Stimulated activated CD8-positive, alpha-beta memory T cell treated with anti-CD3 and anti-CD28 coated beads, Interleukin-7, amount 100 ng/mL, for 48 hours (primary cell): ENCODE measurements around the gene CMIP.

ENCODE experiments used
- DNase-seq, 2 donors: peaks; one replicate each; pipeline ENCODE4 v3.0.0-alpha.2; 2020; ENCODE audit warnings: low read depth in 1 of 2; ENCODE audit errors: extremely low read depth in 1 of 2

Gene CMIP

GRCh38 chr16:81545470-81546250 is 101.1 kb downstream of the CMIP start:
- DNase-seq: no peak

- DNase-seq: no peak
Measured at GRCh38 chr16:81546781-81547180, 102.2 kb downstream of the CMIP start.

DNA sequence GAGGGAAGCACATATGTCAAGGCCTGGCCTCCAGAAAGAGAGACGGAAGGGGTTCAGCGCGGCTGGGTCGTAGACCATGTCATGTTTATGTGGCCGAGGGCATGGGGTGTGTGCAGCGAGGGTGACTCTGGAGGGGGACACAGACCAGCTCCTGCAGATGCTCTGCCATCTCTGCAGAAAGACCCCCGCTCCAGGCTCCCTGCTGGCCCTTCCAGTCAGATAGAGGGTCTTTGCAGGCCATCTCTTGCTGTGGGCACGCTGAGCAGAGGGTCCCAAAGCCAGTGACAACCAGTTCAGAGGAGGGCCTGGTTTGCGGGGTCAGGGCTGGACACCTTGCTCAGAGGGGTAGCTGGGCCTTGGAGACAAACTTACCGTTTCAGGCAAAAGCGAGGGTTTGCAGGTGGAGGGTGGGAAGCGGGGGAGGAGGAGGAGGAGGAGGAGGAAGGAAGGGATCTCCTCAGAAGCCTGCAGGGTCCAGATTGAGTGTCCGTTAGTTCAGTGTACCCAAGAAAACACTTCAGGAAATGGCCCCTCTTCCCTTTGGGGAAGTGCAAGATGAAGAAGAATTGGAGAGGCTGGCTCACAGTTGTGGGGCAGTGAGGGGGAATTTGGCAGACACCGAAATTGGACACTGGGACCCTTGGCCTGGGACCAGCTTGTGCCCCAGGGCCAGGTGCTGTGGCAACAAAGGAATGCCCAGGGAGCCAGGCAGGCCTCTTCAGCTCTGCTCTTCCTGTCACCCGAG is 102.8 kb downstream of the CMIP start:
- DNase-seq: no peak

GRCh38 chr16:81547939-81548216 is 103.3 kb downstream of the CMIP start:
- DNase-seq: no peak

DNA sequence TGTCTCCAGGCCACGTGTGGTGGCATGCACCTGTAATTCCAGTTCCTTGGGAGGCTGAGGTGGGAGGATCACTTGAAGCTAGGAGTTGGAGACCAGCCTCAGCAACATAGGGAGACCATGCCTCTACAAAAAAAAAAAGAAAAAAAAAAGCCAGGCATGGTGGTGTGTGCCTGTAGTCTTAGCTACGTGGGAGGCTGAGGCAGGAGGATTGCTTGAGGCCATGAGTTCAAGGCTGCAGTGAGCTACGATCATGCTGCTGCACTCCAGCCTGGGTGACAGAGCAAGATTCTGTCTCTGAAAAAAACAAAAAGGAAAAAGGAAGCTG is 103.9 kb downstream of the CMIP start:
- DNase-seq: no peak

DNA sequence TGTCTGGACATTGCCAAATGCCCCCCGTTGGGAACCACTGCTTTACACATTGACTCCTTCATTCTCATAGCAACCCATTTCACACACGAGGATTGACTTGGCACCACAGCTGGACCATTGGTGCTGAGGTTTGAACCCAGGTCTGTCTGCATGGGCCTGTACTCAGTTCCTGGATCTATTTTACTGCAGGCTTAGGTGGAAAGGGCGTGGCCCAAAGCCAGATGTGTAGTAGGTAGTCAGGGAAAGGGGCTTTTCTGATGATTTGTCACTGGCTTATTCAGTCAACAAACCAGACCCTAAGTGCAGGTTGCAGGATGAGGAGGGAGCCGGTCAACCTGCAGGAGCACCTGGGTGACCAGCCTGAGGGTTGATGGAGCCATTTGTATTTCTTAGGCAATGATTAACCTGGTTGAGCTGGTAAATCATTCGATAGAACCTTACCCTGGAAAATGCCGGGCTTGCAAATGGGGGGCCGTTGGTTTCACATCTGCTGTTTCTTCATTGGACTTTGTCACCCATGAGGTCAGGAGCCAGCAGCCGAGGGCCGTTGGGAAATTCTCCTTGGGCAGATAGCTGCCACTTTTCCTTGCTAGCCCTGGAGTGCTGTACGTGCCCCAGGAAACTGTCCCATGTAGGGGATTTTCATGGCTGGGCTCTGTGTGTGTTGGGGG is 104.4 kb downstream of the CMIP start:
- no peak for DNase-seq

- DNase-seq: no peak
Measured at GRCh38 chr16:81549547-81550431, 105.2 kb downstream of the CMIP start.

GRCh38 chr16:81550432-81550808 is 105.8 kb downstream of the CMIP start:
- no peak for DNase-seq

GRCh38 chr16:81551151-81551808 is 106.7 kb downstream of the CMIP start:
- no peak for DNase-seq

GRCh38 chr16:81551821-81552304 is 107.3 kb downstream of the CMIP start:
- no peak for DNase-seq

DNA sequence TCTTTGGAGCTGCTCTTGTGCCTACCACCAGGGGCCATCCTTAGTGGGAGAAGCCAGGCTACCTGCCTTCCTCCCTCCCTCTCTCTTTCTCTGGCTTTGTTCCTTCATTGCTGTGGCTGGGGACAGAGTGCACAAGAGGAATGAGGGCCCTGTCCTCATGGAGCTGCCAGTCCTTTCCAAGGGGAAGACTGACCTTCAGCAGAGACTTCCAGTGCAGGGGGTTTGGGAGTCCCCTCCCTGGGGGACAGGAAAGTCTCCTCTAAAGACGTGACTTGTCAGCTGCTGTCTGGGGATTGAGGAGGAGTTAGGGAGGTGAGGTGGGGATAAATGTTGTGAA is 108.1 kb downstream of the CMIP start:
- no peak for DNase-seq

GRCh38 chr16:81553080-81553813 is 108.6 kb downstream of the CMIP start:
- DNase-seq: no peak

GRCh38 chr16:81553814-81554675 is 109.4 kb downstream of the CMIP start:
- no peak for DNase-seq

DNA sequence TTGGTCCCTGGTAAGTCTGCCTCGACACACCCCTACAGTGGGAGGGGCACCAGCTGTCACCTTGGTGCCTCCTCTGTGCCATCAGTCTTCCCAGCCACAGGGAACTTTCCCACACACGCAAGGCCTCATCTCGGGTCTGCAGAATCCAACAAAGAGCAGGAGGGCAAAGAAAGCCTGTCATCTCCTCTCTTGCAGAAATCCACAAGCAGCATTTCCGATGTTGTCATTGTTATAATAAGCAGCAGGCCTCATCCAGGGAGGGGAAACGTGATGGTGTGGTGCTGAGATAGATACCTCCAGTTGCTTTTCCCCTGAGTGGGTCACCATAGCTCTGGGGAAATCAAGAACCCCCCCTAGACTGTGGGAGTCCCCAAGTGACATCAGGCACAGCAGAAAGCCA is 110.4 kb downstream of the CMIP start:
- DNase-seq: no peak

DNA sequence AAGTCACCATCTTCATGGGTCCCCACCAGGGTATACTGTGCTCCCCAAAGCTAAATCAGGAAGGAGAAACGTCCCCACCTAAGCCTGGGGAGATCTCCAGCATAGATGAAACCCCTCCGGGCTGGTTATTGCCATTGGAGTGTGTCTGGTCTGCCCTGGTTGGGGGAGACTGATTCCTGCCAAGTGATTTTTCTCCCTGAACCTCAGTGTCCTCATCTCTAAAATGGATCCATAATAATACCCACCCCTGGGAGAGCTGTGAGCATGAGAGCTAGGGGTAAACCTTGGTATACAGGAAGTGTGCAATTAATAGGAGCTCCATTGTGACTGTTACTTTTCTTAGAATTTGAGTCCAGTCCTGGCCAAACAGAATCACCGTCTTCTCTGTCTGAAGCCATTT is 111.1 kb downstream of the CMIP start:
- DNase-seq: no peak

DNA sequence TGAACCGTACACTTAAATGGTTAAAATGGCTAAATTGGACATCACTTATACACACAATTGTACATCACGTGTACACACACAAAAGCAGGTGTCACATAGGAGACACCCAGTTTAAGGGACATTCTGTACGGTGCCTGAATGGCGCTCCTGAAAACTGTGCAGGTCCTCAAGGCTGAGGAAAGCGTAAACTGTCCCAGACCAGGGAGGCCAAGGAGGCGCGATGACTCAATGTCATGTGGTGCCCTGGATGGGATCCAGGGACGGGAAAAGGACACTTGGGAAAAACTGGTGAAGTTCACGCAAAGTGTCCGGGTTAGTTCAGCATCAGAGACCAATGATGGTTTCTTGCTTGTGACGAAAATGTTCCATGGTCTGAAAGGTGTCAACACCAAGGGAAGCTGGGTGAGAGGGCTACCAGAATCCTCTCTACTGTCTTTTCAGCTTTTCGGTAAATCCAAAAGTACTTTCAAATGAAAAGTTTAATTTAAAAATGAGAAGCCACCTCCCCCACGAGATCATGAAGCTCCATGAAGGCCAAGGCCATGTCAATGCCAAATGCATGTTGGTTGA is 112.2 kb downstream of the CMIP start:
- no peak for DNase-seq

GRCh38 chr16:81558077-81558443 is 113.5 kb downstream of the CMIP start:
- DNase-seq: no peak

DNA sequence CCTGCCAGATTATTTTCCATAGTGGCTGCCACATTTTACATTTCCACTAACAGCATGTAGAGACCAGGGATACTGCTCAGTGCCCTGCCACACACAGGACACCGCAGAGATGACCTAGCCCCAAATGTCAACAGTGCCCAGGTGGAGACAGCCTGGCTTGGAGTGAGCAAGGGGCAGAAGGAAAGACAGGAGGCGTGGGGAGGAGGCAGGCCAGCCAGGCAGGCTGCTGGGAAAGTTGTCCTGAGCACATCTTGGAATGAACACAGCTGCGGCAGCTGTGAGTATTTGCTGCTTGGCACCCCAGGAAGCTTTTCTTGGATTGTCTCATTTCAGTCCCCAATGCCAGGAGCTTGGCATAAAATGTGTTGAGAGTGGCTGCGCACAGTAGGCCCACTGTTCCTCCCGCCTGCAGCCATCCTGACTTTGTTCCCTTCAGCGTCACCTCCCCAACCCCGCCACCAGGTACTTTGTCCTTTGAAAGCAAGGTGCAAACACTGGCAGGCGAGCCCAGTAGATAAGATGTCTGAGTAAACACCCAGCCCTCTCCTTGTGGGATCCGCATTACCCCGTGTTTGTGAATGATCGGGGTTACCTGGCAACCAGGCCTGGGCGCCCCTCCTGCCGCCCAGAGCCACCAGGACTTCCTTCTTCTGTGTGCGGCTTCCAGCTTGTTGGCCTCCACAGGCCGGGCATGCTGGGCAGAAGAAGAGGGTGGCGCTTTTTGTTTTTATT is 114.0 kb downstream of the CMIP start:
- DNase-seq: no peak
